NCI-H526 (cell line): ENCODE data around the gene GATC.
"Not testable (repeated sequence)": the region's sequence is repeated elsewhere in the genome, so short reads cannot be mapped to it uniquely, and the experiment has no call there.

Experiments
- DNase-seq, 2 experiments: peaks; one replicate each; lab custom pipeline; 2025; lab: John Stamatoyannopoulos, UW

The GATC gene

DNA sequence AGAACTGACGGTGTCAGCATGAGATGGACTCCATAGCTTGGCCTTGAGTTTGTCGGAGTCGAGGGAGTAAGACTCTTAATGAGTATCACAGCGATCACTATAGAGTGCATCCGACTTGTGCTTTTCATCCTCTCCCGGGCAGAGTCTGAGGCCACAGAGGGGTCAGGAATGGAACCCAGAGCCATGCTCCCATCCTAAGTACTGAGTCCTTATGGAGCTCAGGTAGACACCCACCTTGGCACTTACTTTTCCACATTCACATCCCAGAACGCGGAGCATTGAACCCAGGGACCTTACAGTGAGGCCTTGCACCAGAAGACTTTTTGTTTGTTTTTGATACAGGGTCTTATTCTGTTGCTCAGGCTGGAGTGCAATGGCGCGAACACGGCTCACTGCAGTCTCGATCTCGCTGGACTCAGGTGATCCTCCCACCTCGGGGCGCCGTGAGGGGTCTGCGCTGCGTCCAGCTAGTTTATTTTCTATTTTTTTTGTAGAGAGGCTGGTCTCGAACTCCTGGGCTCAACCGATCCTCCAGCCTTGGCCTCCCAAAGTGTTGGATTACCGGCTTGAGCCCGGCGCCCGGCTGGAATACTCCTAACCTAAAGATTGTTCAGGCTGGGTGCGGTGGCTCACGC, 24.0 kb downstream of the GATC start:
- DNase-seq = peak; percentile 7 to 42

DNA sequence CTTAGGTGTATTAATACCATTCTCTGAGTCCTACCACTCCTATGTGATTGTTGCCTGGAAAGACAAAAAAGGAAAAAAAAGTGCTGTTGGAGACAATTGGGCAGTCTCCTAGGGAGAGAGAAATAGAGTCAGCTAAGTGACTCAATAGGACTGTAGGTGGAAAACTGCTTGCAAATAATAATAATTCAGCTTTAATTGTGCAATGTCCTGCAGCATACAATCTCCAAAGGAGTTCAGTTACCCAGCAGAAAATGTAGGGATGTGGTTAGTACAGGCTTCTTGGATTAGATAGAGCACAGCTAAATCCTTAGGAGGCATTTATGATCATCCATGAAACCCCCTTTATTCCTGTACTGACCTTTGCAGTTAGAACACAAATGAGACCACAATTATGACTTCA, 26.3 kb downstream of the GATC start:
- no peak for DNase-seq

DNA sequence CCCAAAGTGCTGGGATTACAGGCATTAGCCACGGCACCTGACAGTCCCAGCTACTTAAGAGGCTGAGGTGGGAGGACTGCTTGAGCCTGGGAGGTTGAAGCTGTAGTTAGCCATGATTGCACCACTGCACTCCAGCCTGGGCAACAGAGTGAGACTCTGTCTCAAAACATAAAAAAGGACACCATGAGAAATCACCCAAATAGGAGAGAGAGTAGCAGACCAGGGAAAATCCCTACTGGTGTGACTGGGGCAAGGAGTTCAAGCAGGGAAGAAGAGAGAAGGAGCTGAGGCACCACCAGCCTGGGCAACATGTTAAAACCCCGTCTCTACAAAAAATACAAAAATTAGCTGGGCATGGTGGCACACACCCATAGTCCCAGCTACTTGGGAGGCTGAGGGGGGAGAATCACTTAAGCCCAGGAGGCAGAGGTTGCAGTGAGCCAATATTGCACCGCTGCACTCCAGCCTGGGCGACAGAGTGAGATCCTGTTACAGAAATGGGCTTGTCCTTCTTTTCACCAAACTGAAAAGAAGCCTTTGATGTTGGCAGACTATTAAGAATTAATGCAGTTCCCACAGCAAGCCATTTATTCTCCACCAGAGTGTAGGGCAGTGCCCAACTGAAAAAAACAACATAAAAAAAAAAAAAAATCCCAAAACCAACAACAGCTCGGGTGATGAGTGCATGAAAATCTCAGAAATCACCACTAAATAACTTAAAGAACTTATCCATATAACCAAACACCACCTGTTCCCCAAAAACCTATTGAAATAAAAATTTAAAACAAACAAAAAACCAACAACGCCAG, 27.8 kb downstream of the GATC start:
- no peak for DNase-seq

DNA sequence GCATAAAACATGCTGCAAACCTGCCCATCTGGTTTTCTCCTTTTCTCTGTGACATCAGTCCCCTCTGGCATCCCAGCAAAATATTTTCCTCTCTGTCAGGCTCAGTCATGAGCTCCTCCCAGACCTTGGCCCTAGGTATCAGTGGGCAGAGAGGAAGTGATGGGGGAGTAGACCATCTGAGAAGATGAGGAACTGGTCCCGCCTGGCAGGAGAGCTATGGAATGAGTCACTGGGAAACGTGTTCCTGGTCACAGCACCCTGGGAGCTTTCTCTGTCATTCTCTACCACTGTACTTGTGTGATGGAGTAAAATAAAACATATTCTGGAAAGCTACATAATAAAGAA, 28.3 kb downstream of the GATC start:
- DNase-seq = peak in 1 of 2 experiments; percentile 10

DNA sequence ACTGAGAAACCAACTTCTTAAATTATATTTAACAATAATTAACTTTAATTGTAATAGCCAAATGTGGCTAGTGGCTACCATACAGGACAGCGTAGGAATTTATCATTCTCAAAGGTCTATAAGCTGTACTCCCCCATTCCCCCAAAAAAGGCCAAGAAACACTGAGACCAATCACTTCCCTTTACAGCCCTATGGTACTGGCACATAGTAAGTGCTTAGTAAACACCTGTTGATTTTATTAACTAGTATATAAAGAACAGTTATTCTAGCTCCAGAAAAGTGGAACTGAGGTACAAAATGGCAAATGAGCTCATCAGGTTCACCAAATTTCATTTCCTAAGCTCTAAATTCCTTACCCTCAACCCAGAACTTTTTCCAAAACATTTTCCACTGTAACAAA, 29.4 kb downstream of the GATC start:
- DNase-seq = no peak

DNA sequence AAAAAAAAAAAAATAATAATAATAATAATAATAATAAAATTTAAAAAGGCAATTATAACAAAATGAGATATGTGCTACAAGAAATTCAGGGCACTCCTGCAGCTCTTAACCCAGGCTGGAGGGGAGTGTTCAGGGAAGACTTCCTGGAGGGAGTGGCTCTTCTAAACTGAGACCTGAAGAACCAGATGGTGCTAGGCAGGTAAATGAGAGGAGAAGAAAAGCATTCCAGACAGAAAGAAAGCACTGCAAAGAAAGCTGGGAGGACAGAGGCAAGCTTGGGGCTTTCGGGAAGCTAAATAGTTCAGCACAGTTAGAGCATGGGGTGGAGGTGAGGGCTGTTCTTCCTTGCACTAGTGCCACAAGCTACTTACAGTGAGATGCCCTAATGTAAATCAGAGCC, 33.2 kb downstream of the GATC start:
- DNase-seq = no peak

DNA sequence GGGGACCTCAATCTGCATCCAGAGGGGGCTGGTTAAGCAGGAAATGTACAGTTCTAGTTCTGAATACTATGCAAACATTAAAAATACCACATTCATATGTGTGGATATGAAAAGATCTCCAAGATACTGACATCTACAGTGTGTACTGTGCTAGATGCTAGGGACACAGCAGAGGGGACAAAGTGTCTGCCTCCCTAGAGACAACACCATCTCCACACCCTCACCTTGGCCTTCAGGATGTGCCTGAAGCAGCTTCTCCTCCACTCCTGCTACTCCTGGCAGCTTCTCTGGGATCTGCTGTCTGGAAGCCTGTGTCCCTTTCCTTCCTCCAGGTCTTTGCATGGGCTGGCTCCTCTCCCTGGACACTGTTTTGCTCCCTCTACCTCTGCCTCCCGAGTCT, 34.0 kb downstream of the GATC start:
- DNase-seq = no peak

DNA sequence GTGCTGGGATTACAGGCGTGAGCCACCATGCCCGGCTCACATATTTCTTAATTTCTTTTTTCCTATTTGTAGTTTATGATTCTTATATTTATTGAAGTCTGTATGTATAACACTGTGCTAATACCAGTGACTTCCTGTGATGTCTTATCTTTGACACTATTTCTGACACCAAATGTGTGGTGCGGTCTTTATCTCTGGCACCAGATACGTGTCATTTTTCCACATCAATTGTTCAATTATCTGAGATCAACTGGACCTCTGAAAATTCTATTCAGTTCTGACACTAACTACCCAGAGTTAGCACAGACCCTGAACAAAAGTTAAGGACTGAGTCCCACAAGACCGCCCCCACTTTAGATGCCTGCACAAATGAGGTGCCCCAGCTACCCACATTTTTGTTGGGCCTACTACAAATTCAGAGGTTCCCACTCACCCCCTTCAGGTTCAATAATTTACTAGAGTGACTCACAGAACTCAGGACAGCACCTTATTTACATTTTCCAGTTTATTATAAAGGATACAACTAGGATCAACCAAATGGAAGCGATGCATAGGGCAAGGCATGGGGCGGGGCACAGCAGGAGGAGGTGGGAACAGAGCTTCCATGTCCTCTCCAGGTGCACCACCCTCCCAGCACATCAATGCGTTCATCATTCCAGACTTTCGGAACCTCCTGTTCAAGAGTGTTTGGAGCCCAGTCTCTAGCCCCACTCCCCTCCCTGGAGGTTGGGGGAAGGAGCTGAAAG, 35.0 kb downstream of the GATC start:
- DNase-seq = no peak

DNA sequence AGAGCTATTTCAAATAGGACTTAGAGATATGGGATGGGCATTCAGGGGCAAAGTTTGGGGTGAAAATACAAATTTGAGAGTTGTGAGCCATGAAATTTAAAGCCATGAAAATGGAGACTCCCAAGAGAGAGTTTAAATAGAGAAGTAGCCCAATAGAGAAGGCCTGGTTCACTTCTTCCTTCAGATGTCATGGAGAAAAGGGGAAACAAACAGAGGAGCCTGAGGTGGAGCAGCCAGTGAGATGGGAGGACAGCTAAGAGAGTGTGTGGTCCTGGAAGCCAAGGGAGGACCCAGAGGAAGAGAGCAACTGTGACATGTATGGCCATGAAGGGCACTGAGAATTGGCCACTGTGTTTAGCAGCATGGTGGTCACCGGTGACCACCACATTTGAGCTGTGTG, 37.4 kb downstream of the GATC start:
- DNase-seq = no peak

DNA sequence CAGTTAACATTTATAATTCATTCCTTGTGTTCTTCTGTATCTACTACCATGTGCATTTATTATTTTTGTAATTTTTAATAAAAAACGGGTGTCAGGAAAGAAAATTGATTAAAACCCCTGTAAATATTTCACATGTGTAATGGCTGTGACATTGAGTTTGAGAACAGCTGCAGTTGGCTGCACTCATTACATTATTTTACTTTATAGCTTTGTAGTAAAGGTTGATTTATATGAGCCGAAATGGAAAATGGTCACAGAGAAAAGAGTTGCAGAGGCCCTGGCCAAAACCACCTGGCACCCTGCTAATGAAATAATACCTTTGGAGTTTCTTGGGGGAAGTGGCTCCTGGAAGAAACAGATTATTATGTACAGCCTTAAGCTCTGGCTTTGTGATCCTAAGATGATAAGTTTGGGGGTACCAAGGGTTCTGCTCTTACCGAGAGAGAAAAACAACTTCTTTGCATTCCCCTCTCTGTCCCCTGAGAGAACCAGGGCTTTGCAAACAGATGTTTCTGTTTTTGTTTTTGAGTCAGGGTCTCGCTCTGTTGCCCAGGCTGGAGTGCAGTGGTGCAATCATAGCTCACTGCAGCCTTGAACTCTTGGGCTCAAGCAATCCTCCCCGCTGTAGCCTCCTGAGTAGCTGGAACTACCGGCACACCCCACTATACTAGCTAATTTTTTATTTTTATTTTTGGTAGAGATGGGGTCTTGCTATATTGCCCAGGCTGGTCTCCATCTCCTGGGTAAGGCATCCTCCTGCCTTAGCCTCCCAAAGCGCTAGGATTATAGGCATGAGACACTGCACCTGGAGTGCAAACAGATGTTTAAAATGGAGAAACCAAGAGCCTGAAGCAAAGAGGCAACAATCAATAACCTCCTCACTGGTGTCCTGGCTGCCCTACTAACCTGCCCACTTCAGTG, 40.0 kb downstream of the GATC start:
- no peak for DNase-seq

DNA sequence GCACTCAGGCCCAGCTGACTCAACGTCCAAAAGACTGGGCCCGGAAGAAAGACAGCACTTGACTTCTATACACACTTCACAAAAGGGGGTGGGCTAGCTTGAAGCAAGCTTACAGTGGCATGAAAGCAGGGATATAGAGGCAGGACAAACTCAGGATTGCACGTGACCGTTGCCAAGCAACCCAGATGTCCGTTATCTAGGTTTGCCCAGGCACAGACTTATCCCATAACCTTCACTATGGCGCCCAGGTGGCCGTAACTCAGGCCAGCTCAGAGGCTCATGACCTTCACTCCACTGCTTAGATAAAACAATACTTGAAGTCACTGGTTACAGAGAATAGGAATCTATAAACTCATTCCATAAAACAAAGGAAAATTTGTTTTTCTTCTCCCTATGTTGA, 41.3 kb downstream of the GATC start:
- DNase-seq = not testable (repeated sequence)

DNA sequence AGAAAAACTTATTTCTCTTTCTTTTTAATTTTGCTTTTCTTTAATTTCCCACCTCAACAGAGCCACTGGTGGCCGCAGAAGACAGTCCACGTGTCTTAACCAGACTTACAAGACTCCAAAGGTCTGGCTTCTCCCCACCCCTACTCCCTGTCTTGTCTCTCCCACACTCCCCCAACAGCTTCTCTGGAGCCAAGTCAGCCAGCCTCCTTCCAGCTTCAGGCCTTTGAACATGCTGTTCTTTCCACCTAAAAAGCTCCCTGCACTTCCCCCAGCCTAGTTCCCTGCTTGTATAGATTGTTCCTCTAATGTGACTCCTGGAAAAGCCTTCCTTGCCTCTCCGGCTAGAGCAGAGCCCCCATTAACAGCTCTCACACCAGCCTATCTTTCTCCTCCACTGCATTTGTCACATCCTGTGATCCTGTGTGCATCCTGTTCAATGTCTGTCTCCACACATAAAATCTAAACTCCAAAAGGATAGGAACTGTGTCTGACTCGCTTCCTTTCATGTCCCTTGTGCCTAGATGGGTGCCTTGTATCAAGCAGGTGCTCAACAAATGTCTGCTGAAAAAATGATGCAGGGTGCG, 41.9 kb downstream of the GATC start:
- DNase-seq = no peak

DNA sequence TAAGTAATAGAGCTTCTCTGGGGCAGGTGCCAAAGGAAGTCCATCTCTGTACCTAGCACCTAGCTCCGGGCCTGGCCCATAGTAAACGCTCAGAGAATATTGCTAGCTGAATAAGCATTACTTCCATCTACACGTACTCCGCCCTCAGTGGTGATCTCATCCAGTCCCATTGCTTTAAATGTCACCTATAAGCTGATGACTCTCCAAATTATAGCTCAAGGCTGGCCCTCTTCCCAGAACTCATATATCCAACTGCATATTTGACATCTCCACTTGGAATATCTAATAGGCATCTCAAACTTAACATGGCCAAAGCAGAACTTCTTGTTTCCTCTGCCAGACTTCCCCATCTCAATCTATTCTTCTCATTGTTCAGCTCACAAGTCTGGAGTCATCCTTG, 42.8 kb downstream of the GATC start:
- no peak for DNase-seq

DNA sequence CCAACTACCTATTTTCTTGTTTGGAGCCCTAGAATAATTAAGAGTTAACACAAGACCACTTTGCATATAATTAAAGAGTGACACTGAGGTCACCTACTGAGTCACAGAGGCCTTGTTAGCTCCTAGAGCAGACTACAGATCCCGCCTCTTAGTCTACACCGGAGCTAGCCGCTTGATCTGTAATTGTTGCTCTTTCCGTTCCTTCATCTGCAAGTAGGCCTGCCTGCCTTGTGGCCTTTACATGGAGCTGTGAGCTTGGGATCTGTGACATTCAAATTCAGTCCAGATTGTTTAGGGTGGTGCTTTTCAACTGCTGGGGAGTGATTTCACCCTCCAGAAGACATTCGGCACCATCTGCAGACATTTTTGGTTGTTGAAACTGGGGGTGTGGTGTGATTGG, 44.1 kb downstream of the GATC start:
- DNase-seq = no peak

DNA sequence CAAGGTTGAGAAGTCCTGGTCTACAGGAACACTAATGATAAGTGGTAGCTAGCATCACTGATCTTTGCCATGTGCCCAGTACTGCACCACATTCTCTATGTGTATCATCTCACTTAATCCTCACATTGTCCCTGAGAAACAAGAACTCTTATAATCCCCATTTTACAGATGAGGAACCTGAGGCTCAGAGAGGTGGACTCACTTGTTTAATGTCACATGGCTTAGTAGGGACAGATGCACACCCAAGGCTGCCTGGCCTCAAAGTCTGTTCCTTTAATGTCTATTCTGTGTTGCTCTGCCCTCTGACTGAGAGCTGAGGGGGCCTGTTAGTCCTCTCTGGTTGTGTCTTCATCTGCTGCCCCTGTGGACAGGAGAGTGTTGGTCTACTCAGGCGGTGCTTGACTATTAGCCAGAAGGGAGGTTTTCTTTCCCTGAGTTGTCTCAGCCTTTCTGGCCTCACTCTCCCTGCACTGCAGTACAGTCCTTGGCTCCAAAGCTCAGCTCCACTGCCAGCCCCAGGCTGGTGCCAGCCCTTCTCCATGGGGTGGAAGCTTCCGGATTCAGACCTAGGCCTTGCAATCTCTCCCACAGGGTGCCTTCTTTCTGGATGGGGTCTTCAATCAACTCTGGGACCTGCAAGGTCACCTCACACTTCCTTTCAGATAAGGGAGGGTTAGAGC, 44.7 kb downstream of the GATC start:
- DNase-seq = no peak

DNA sequence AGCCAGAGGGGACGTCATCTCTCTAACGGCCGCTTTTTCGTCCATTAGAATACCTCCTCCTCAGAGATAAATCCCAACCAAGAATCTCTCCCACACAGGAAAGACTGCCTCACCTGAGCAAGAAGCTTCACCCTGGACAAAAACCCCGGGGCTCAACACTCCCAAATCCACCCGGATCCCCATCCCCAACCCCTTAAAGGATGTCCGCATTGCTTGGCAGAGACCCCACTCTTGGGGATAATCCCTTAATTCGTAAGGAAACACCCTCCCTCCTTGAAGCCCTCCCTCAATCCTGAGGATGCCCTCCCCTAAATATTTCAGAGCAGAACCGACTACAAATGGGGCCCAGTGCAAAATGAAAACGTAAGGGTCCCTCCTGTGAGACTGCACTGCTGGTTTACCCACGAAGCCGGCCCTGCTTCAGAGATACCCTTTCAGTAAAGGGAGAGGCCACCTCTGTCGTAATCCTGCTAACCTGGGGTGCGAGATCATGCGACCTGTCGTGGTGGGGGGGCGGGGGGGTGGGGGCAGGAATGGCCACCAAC, 49.0 kb downstream of the GATC start:
- DNase-seq = peak in 1 of 2 experiments; percentile 28

DNA sequence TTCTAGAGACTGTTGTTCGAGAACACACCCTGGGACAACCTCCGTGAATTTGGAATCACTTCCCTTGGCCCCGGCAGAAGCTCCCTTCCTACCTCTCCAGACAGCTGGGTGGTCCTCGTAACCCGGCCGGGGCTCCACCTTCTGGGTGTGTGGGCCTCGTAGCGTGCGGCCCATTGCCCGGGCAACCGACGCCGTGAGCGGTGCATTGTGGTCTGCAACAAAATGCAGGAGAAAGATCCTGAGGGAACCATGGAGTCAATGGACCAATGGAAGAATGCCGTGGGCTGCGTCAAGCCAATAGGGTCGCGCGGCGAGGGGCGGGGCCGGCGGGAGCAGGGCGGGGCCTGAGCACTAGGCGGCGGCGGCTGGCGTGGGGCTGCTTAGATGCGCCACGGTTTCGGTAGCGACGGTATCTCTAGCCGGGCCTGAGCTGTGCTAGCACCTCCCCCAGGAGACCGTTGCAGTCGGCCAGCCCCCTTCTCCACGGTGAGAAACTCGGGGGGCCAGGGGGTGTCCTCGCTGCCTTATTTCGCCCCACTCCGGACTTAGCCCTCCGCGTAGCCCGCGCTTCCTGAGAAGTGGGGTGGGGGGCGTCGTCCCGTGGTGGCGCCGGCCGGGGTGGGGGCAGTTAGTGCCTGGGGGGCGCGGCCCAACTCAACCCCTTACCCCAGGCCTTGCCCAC, 49.6 kb downstream of the GATC start, which contains the start of gene DYNLL1:
Gene DYNLL1, plus strand, starts transcription at position 383 of the 682 bp plus-strand sequence. CDS start 309 bp downstream, outside the sequence.
- DNase-seq = peak; percentile 90 to 98

DNA sequence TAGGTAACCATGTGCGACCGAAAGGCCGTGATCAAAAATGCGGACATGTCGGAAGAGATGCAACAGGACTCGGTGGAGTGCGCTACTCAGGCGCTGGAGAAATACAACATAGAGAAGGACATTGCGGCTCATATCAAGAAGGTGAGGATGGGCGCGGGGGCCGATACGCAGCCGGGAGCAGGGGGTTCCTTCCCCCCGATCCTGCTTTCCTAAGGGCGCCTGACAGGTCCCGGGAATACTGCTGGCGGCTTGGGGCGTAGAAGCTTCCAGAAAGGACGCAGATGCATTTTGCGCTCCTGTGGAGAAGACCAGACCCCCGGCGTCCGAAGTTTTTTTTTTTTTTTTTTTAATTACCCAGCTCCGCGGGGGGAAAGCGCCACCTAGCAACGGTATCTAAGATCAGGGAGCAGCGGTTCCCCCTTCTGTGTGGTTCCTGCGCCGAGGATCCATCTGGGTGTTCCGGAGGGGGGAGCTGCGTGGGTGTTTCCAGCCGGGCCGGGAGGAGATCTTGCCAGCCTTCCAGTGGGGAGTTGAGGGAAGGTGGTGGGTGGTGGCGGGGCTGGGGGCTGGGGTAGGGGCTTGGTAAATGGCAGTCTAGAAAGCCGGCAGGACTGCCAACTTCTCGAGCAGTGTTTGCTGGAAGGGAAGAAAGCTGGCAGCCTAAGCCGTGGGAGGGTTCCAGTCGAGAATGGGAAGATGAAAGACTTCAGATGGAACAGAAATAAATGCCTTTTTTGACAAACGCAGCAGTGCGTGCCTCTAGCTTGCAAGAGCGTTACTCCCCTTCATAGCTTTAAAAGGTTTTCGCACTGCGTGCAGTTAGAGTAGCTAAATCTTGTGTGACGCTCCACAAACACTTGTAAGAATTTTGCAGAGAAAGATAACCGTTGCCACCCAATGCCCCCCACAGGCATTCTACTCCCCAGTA, 50.4 kb downstream of the GATC start:
- peak in 1 of 2 experiments; percentile 56 for DNase-seq
